Lung (tissue), 12 donors: Measurements from ENCODE around the gene SYN1. TPM values are rescaled to one million over a fixed set of nuclear protein-coding genes. Genes with fewer than 3 reads are reported as not detected.

Experiments
- ATAC-seq: fragments of 200-7000 bp; cut with Tn5 transposase; one replicate; pipeline ENCODE4 v1.9.1; 2020; ENCODE audit warnings: moderate number of reproducible peaks; ENCODE audit not compliant: insufficient read depth, low FRiP score
- DNase-seq, 3 donors: peaks; one replicate each; pipeline ENCODE4 v3.0.0-alpha.2; 2013 to 2017
- H3K27ac ChIP-seq, 2 donors: one replicate each; pipeline ENCODE4 v1.5.1; 2013; ENCODE audit warnings: mild to moderate bottlenecking in 2 of 2, moderate library complexity in 2 of 2, control low read depth in 1 of 2, inconsistent platforms in 1 of 2, low read depth in 1 of 2, low read length in 1 of 2
- H3K27me3 ChIP-seq, 3 donors: one replicate each; pipeline ENCODE4 v1.5.1; 2013; ENCODE audit warnings: low read length in 2 of 3; ENCODE audit not compliant: control insufficient read depth in 3 of 3, insufficient read depth in 3 of 3
- H3K36me3 ChIP-seq, 4 donors: one replicate each; pipeline ENCODE4 v1.5.1; 2013; ENCODE audit warnings: low read length in 4 of 4, mild to moderate bottlenecking in 1 of 4, moderate library complexity in 1 of 4; ENCODE audit not compliant: control insufficient read depth in 4 of 4, insufficient read depth in 4 of 4
- H3K4me1 ChIP-seq, 5 donors: one replicate each; pipeline ENCODE4 v1.5.1; 2013; ENCODE audit warnings: low read length in 5 of 5, mild to moderate bottlenecking in 2 of 5, moderate library complexity in 1 of 5; ENCODE audit not compliant: control insufficient read depth in 5 of 5, insufficient read depth in 5 of 5
- H3K4me3 ChIP-seq: one replicate; pipeline ENCODE4 v1.5.1; 2013; ENCODE audit warnings: mild to moderate bottlenecking, control low read depth, moderate library complexity
- H3K9ac ChIP-seq, 2 donors: one replicate each; pipeline ENCODE4 v1.5.1; 2013; ENCODE audit warnings: low read length in 2 of 2, control low read depth in 1 of 2; ENCODE audit not compliant: insufficient read depth in 1 of 2
- H3K9me3 ChIP-seq, 4 donors: one replicate each; pipeline ENCODE4 v1.5.1; 2013; ENCODE audit warnings: low read length in 3 of 4, mild to moderate bottlenecking in 1 of 4, moderate library complexity in 1 of 4; ENCODE audit not compliant: control insufficient read depth in 4 of 4, insufficient read depth in 3 of 4
- whole genome bisulfite sequencing, 2 donors: extraction: QIAGEN DNeasy Blood & Tissue Kit; methylation state at CpG; one replicate each; pipeline ENCODE4 v1.1.7; 2013; 5-methylcytosine and 5-hydroxymethylcytosine counted together
- polyA plus RNA-seq, 2 donors: library from polyadenylated mRNA; stranded (reverse); fragments of 200-250 nt; gene quantifications; one replicate each; pipeline ENCODE4 v1.2.1, GENCODE V29; 2013
- total RNA-seq, 2 donors: library from RNA; depleted of rRNA in 1 of 2; stranded (reverse); fragments of >200 nt in 1 of 2; gene quantifications; one replicate each; pipeline ENCODE4 v1.2.1, GENCODE V29; 2014 to 2021
- TF ChIP-seq, protein P1 (sequence below): IDR thresholded peaks from 2 replicates; pipeline ENCODE4 v1.5.1; 2012; ENCODE audit warnings: mild to moderate bottlenecking; ENCODE audit errors: control extremely low read depth, extremely low read depth
- donor health status: control.
- donor health status: control.
- donor health status: Bipolar disorder and iron deficiency.
- donor health status: healthy.
- donor health status: DM: yes; HTN: yes; CAD: no.

SYN1 gene
- total and polyA plus RNA-seq, 4 donors: 0.11 to 4.5 (median 1.3) TPM

DNA sequence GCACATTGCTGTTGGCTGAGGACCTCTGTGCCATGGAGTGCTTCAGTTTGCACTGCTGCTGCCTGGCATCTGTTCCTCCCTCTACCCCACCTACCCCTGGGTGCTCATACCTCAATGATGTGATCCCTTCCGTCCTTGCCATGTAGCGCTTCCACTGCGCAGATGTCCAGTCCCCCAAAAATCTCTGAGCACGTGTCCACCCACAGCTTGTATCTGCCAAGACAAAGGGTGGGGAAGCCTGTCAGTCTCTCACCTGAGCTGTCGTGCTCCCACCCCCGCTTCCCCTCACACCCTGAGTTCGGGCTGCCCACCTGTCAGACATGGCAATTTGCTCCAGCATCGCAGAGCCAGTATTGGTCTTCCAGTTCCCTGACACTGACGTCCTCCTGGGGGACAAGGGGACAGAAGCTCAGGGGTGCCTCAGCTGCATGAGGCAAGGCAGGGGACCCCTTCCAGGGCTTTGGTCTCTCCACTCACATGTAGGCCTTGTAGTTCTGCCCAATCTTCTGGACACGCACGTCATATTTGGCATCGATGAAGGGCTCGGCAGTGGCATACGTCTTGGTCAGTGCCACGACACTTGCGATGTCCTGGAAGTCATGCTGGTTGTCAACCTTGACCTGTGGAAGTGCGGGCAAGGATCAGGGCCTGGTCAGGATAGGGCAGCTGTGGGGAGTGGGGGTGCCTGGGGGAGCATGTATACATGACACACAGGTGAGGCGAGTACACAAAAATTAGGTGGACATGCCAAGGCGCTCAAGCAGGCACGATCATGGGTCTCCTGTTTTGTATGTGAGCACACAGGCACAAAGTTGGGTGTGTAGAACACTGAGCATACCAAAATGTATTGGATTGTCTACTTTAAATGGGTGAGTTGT is 43.4 kb downstream of the SYN1 start:
- TF ChIP-seq, protein P1, sequence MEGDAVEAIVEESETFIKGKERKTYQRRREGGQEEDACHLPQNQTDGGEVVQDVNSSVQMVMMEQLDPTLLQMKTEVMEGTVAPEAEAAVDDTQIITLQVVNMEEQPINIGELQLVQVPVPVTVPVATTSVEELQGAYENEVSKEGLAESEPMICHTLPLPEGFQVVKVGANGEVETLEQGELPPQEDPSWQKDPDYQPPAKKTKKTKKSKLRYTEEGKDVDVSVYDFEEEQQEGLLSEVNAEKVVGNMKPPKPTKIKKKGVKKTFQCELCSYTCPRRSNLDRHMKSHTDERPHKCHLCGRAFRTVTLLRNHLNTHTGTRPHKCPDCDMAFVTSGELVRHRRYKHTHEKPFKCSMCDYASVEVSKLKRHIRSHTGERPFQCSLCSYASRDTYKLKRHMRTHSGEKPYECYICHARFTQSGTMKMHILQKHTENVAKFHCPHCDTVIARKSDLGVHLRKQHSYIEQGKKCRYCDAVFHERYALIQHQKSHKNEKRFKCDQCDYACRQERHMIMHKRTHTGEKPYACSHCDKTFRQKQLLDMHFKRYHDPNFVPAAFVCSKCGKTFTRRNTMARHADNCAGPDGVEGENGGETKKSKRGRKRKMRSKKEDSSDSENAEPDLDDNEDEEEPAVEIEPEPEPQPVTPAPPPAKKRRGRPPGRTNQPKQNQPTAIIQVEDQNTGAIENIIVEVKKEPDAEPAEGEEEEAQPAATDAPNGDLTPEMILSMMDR: no peak
- Histone ChIP-seq H3K4me3 (no peak overlapping the region), H3K27me3 (no peaks in the 10 kb centered on the region), H3K9ac (no peak overlapping the region), H3K4me1 (peaks cover 0 to 15% (median 0%) of the 10 kb centered on the region in 5 donors), H3K9me3 (peaks cover 0 to 5% (median 0%) of the 10 kb centered on the region in 4 donors), H3K27ac (no peak overlapping the region), H3K36me3 (peaks cover 0 to 4% (median 0%) of the 10 kb centered on the region in 4 donors)
- DNase-seq (no peak), ATAC-seq (no peak)
- 86 to 97% methylated on average over 20 of the region's 20 CpGs for WGBS, 2 donors

DNA sequence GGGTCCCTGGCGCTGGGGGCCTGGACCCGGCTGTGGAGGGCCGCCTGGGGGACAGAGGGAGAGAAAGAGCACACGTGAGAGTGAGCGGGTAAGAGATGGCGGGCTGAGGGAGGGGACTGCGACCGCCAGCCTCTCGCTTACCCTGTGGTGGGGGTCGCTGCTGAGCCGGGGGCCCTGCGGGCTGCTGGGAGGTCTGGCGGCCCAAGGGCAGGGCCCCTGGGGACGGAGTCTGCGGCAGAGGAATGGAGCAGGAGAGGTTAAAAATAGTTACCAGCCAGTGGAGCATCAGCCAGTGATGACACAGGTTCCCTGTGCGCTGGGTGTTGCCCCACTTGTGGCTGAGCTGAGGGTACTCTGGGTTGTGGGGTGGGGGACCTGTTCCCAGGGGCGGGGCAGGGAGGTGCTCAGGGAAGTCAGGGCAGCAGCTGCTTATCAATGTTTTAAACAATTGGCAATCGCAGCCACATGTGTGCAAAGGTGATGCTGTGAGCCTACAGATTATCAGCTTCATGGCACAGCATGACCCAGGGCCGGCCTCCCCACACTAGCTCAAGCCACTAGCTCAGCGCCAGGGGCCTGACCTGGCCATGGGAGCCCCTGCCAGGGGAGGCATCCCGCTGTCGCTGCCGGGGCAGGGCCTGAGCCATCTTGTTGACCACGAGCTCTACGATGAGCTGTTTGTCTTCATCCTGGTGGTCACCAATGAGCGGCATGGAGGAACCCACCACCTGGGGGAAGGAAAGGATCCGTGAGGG is 44.9 kb downstream of the SYN1 start:
- H3K9ac ChIP-seq: no peak overlapping the region
- 49 to 54% methylated on average over 15 to 27 of the region's 27 CpGs for WGBS, 2 donors
- DNase-seq: peak in 2 of 3 donors; percentile 39
- peak overlapping the region in 1 of 2 donors; percentile 89 for H3K27ac ChIP-seq
- H3K4me1 ChIP-seq: peaks cover 0 to 15% (median 0%) of the 10 kb centered on the region in 5 donors
- peaks cover 0 to 5% (median 0%) of the 10 kb centered on the region in 4 donors for H3K9me3 ChIP-seq
- no peak for ATAC-seq
- TF ChIP-seq, protein P1: no peak
- no peak overlapping the region for H3K4me3 ChIP-seq
- no peaks in the 10 kb centered on the region for H3K27me3 ChIP-seq
- H3K36me3 ChIP-seq: peaks cover 0 to 13% (median 2%) of the 10 kb centered on the region in 4 donors

DNA sequence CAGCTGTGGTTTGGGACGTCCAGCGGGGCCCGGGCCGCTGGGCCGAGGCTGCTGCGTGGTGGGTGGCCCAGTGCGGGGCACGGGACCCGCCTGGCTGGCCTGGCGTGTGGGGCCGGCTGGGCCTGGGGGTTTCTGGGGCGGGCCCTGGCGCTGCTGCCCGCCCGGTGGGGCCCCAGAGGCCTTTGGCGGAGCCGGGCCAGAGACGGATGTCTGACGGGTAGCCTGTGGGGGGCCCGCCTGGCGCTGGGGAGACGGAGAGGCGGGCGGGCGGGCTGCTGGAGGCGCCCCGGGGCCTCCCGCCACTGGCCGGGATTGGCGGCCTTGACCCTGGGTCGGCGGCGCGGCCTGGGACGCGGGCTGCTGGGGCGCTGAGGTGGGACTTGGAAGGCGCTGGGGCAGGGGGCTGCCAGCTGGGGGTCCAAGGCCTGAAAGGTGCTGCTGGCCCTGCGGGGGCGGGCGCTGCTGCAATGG is 45.5 kb downstream of the SYN1 start:
- no peak for ATAC-seq
- DNase-seq: peak in 1 of 3 donors; percentile 65
- TF ChIP-seq, protein P1: no peak
- Histone ChIP-seq H3K27ac (peak overlapping the region; percentile 46 to 89), H3K9ac (no peak overlapping the region), H3K4me1 (peaks cover 0 to 14% (median 0%) of the 10 kb centered on the region in 5 donors), H3K36me3 (peaks cover 0 to 18% (median 3%) of the 10 kb centered on the region in 4 donors), H3K9me3 (peaks cover 0 to 5% (median 0%) of the 10 kb centered on the region in 4 donors), H3K4me3 (no peak overlapping the region), H3K27me3 (no peaks in the 10 kb centered on the region)
- WGBS, 2 donors: 18 to 44% methylated on average over 14 to 41 of the region's 41 CpGs
